Measurements from ENCODE around the gene SEMA5A. TPM values are rescaled to one million over a fixed set of nuclear protein-coding genes. Genes with fewer than 3 reads are reported as not detected.

SEMA5A gene
- total RNA-seq, 5 donors from 2014 or later (not counting 1 experiment from before 2014, with no cell fraction given): 0.60 to 5.1 (median 1.5) TPM

GRCh38 chr5:9431151-9431495 is 114.8 kb downstream of the SEMA5A start:
- ChIA-PET POLR2A (interaction anchor here in 1 of 2 donors (0.7 kb wide), 1 partner anchor 23 kb away, joined by 5 read pairs; no protein-coding TSS in a partner anchor), CTCF (no interaction called here)
- H3K36me3 ChIP-seq (ENCODE audit: control insufficient read depth in 2 of 2, extremely low read depth in 1 of 2, insufficient read depth in 1 of 2, low read length in 1 of 2): no peaks in the 10 kb centered on the region
- Mint-ChIP-seq H3K27me3 (no peaks in the 10 kb centered on the region), H3K36me3 (no peaks in the 10 kb centered on the region), H3K27ac (no peak overlapping the region), H3K9me3 (no peaks in the 10 kb centered on the region), H3K4me1 (no peaks in the 10 kb centered on the region), H3K4me3 (no peak overlapping the region)
- H3K4me3 ChIP-seq (ENCODE audit: control insufficient read depth in 1 of 2, extremely low read depth in 1 of 2, low read length in 1 of 2): no peak overlapping the region
- no peaks in the 10 kb centered on the region for H3K4me1 ChIP-seq (ENCODE audit: control insufficient read depth in 1 of 2, extremely low read depth in 1 of 2, insufficient read depth in 2 of 2, low read length in 2 of 2)
- no peak for ATAC-seq (replicated peaks in 1 of 4)
- no peaks in the 10 kb centered on the region for H3K27me3 ChIP-seq (replicated peaks in 1 of 2; ENCODE audit: control insufficient read depth in 2 of 2, extremely low read depth in 1 of 2, insufficient read depth in 2 of 2, low read length in 1 of 2)
- H3K27ac ChIP-seq (ENCODE audit: low read length): no peak overlapping the region
- H3K9me3 ChIP-seq: no peaks in the 10 kb centered on the region
- DNase-seq: no peak

- no peaks in the 10 kb centered on the region for H3K36me3 ChIP-seq (ENCODE audit: control insufficient read depth in 2 of 2, extremely low read depth in 1 of 2, insufficient read depth in 1 of 2, low read length in 1 of 2)
- H3K4me1 ChIP-seq (ENCODE audit: control insufficient read depth in 1 of 2, extremely low read depth in 1 of 2, insufficient read depth in 2 of 2, low read length in 2 of 2): no peaks in the 10 kb centered on the region
- no peak for ATAC-seq (replicated peaks in 1 of 4)
- no peaks in the 10 kb centered on the region for H3K27me3 ChIP-seq (replicated peaks in 1 of 2; ENCODE audit: control insufficient read depth in 2 of 2, extremely low read depth in 1 of 2, insufficient read depth in 2 of 2, low read length in 1 of 2)
- Mint-ChIP-seq H3K4me3 (no peak overlapping the region), H3K9me3 (no peaks in the 10 kb centered on the region), H3K4me1 (no peaks in the 10 kb centered on the region), H3K36me3 (no peaks in the 10 kb centered on the region), H3K27me3 (no peaks in the 10 kb centered on the region), H3K27ac (no peak overlapping the region)
- ChIA-PET CTCF (no interaction called here), POLR2A (no interaction called here)
- H3K27ac ChIP-seq (ENCODE audit: low read length): no peak overlapping the region
- no peaks in the 10 kb centered on the region for H3K9me3 ChIP-seq
- WGBS (ENCODE audit: insufficient coverage): 50% methylated on average over 1 of the region's 2 CpGs
- H3K4me3 ChIP-seq (ENCODE audit: control insufficient read depth in 1 of 2, extremely low read depth in 1 of 2, low read length in 1 of 2): no peak overlapping the region
- no peak for DNase-seq
Measured at GRCh38 chr5:9430306-9430705, 115.6 kb downstream of the SEMA5A start.

GRCh38 chr5:9429691-9430215 is 116.1 kb downstream of the SEMA5A start:
- DNase-seq (no peak), ATAC-seq (replicated peaks in 1 of 4) (no peak)
- ChIA-PET POLR2A (no interaction called here), CTCF (no interaction called here)
- Histone ChIP-seq H3K4me3 (ENCODE audit: control insufficient read depth in 1 of 2, extremely low read depth in 1 of 2, low read length in 1 of 2) (no peak overlapping the region), H3K27ac (ENCODE audit: low read length) (no peak overlapping the region), H3K9me3 (no peaks in the 10 kb centered on the region), H3K36me3 (ENCODE audit: control insufficient read depth in 2 of 2, extremely low read depth in 1 of 2, insufficient read depth in 1 of 2, low read length in 1 of 2) (no peaks in the 10 kb centered on the region), H3K4me1 (ENCODE audit: control insufficient read depth in 1 of 2, extremely low read depth in 1 of 2, insufficient read depth in 2 of 2, low read length in 2 of 2) (no peaks in the 10 kb centered on the region), H3K27me3 (replicated peaks in 1 of 2; ENCODE audit: control insufficient read depth in 2 of 2, extremely low read depth in 1 of 2, insufficient read depth in 2 of 2, low read length in 1 of 2) (no peaks in the 10 kb centered on the region)
- Mint-ChIP-seq H3K36me3 (no peaks in the 10 kb centered on the region), H3K27ac (no peak overlapping the region), H3K4me3 (no peak overlapping the region), H3K9me3 (no peaks in the 10 kb centered on the region), H3K4me1 (no peaks in the 10 kb centered on the region), H3K27me3 (no peaks in the 10 kb centered on the region)
- 87% methylated on average over 7 of the region's 8 CpGs for WGBS (ENCODE audit: insufficient coverage)

GRCh38 chr5:9428272-9428671 is 117.6 kb downstream of the SEMA5A start:
- ChIA-PET POLR2A (no interaction called here), CTCF (no interaction called here)
- Mint-ChIP-seq H3K9me3 (no peaks in the 10 kb centered on the region), H3K4me3 (no peak overlapping the region), H3K36me3 (no peaks in the 10 kb centered on the region), H3K4me1 (no peaks in the 10 kb centered on the region), H3K27me3 (no peaks in the 10 kb centered on the region), H3K27ac (no peak overlapping the region)
- Histone ChIP-seq H3K27ac (ENCODE audit: low read length) (no peak overlapping the region), H3K4me3 (ENCODE audit: control insufficient read depth in 1 of 2, extremely low read depth in 1 of 2, low read length in 1 of 2) (no peak overlapping the region), H3K36me3 (ENCODE audit: control insufficient read depth in 2 of 2, extremely low read depth in 1 of 2, insufficient read depth in 1 of 2, low read length in 1 of 2) (no peaks in the 10 kb centered on the region), H3K27me3 (replicated peaks in 1 of 2; ENCODE audit: control insufficient read depth in 2 of 2, extremely low read depth in 1 of 2, insufficient read depth in 2 of 2, low read length in 1 of 2) (no peaks in the 10 kb centered on the region), H3K4me1 (ENCODE audit: control insufficient read depth in 1 of 2, extremely low read depth in 1 of 2, insufficient read depth in 2 of 2, low read length in 2 of 2) (no peaks in the 10 kb centered on the region), H3K9me3 (no peaks in the 10 kb centered on the region)
- DNase-seq (no peak), ATAC-seq (replicated peaks in 1 of 4) (no peak)
- WGBS (ENCODE audit: insufficient coverage): no CpG with 5 or more reads among the region's 4 CpGs

GRCh38 chr5:9425710-9426109 is 120.2 kb downstream of the SEMA5A start:
- H3K27me3 ChIP-seq (replicated peaks in 1 of 2; ENCODE audit: control insufficient read depth in 2 of 2, extremely low read depth in 1 of 2, insufficient read depth in 2 of 2, low read length in 1 of 2): no peaks in the 10 kb centered on the region
- Mint-ChIP-seq H3K27ac (no peak overlapping the region), H3K4me3 (no peak overlapping the region), H3K36me3 (no peaks in the 10 kb centered on the region), H3K9me3 (peaks cover 0 to 2% (median 0%) of the 10 kb centered on the region in 3 donors), H3K4me1 (no peaks in the 10 kb centered on the region), H3K27me3 (no peaks in the 10 kb centered on the region)
- no peak overlapping the region for H3K27ac ChIP-seq (ENCODE audit: low read length)
- H3K4me3 ChIP-seq (ENCODE audit: control insufficient read depth in 1 of 2, extremely low read depth in 1 of 2, low read length in 1 of 2): no peak overlapping the region
- POLR2A ChIA-PET: no interaction called here
- H3K4me1 ChIP-seq (ENCODE audit: control insufficient read depth in 1 of 2, extremely low read depth in 1 of 2, insufficient read depth in 2 of 2, low read length in 2 of 2): no peaks in the 10 kb centered on the region
- DNase-seq: no peak
- no peaks in the 10 kb centered on the region for H3K9me3 ChIP-seq
- ATAC-seq (replicated peaks in 1 of 4): no peak
- CTCF ChIA-PET: no interaction called here
- no peaks in the 10 kb centered on the region for H3K36me3 ChIP-seq (ENCODE audit: control insufficient read depth in 2 of 2, extremely low read depth in 1 of 2, insufficient read depth in 1 of 2, low read length in 1 of 2)

- no peak overlapping the region for H3K4me3 ChIP-seq (ENCODE audit: control insufficient read depth in 1 of 2, extremely low read depth in 1 of 2, low read length in 1 of 2)
- WGBS (ENCODE audit: insufficient coverage): no CpG with 5 or more reads among the region's 1 CpG
Measured at GRCh38 chr5:9423571-9423970, 122.3 kb downstream of the SEMA5A start.

GRCh38 chr5:9421884-9422283 is 124.0 kb downstream of the SEMA5A start:
- no peaks in the 10 kb centered on the region for H3K9me3 ChIP-seq
- no peaks in the 10 kb centered on the region for H3K4me1 Mint-ChIP-seq
- POLR2A ChIA-PET: no interaction called here
- no peak overlapping the region for H3K27ac Mint-ChIP-seq
- H3K9me3 Mint-ChIP-seq: peaks cover 10 to 15% (median 13%) of the 10 kb centered on the region in 3 donors
- DNase-seq: no peak
- CTCF ChIA-PET: no interaction called here
- H3K27me3 ChIP-seq (replicated peaks in 1 of 2; ENCODE audit: control insufficient read depth in 2 of 2, extremely low read depth in 1 of 2, insufficient read depth in 2 of 2, low read length in 1 of 2): no peaks in the 10 kb centered on the region
- no peak for ATAC-seq (replicated peaks in 1 of 4)
- no peaks in the 10 kb centered on the region for H3K36me3 ChIP-seq (ENCODE audit: control insufficient read depth in 2 of 2, extremely low read depth in 1 of 2, insufficient read depth in 1 of 2, low read length in 1 of 2)
- no peak overlapping the region for H3K27ac ChIP-seq (ENCODE audit: low read length)
- no peak overlapping the region for H3K4me3 Mint-ChIP-seq
- H3K4me1 ChIP-seq (ENCODE audit: control insufficient read depth in 1 of 2, extremely low read depth in 1 of 2, insufficient read depth in 2 of 2, low read length in 2 of 2): no peaks in the 10 kb centered on the region
- WGBS (ENCODE audit: insufficient coverage): no CpG with 5 or more reads among the region's 2 CpGs
- H3K36me3 Mint-ChIP-seq: no peaks in the 10 kb centered on the region
- no peaks in the 10 kb centered on the region for H3K27me3 Mint-ChIP-seq
- H3K4me3 ChIP-seq (ENCODE audit: control insufficient read depth in 1 of 2, extremely low read depth in 1 of 2, low read length in 1 of 2): no peak overlapping the region

More at GRCh38 chr5:9423571-9423970, 122.3 kb downstream of the SEMA5A start:
- H3K36me3 Mint-ChIP-seq: no peaks in the 10 kb centered on the region
- POLR2A ChIA-PET: no interaction called here
- Histone ChIP-seq H3K27ac (ENCODE audit: low read length) (no peak overlapping the region), H3K4me1 (ENCODE audit: control insufficient read depth in 1 of 2, extremely low read depth in 1 of 2, insufficient read depth in 2 of 2, low read length in 2 of 2) (no peaks in the 10 kb centered on the region), H3K36me3 (ENCODE audit: control insufficient read depth in 2 of 2, extremely low read depth in 1 of 2, insufficient read depth in 1 of 2, low read length in 1 of 2) (no peaks in the 10 kb centered on the region), H3K9me3 (no peaks in the 10 kb centered on the region), H3K27me3 (replicated peaks in 1 of 2; ENCODE audit: control insufficient read depth in 2 of 2, extremely low read depth in 1 of 2, insufficient read depth in 2 of 2, low read length in 1 of 2) (no peaks in the 10 kb centered on the region)
- no peaks in the 10 kb centered on the region for H3K27me3 Mint-ChIP-seq
- H3K27ac Mint-ChIP-seq: no peak overlapping the region
- H3K9me3 Mint-ChIP-seq: peaks cover 8 to 12% (median 10%) of the 10 kb centered on the region in 3 donors
- DNase-seq (no peak), ATAC-seq (replicated peaks in 1 of 4) (no peak)
- H3K4me3 Mint-ChIP-seq: no peak overlapping the region
- no peaks in the 10 kb centered on the region for H3K4me1 Mint-ChIP-seq
- CTCF ChIA-PET: no interaction called here

Data from T-cell (primary cell).